HepG2 (cell line): ENCODE data around the gene NUDT17. TPM values are rescaled to one million over a fixed set of nuclear protein-coding genes. Genes with fewer than 3 reads are reported as not detected.

ENCODE experiments used
- ATAC-seq: fragments of 200-7000 bp; cut with Tn5 transposase; 3 replicates; pipeline ENCODE4 v1.9.1; 2020; ENCODE audit warnings: mild to moderate bottlenecking, moderate library complexity
- BruUV-seq: library from RNA; stranded (reverse); fragments of 400-500 nt; replicated peaks from 2 replicates; lab custom pipeline; 2021; lab: Mats Ljungman, UMichigan
- CTCF ChIA-PET: fragments of 300-600 bp; formaldehyde crosslinking; extraction: SDS; loops from one replicate; lab custom pipeline; 2021; ENCODE audit warnings: low total read pairs, inconsistent platforms, low intra/inter-chr PET ratio; lab: Yijun Ruan, JAX
- POLR2A ChIA-PET: fragments of 350-600 bp; sonication (Branson Sonifier 250); formaldehyde crosslinking; loops from one replicate; lab custom pipeline; 2020; ENCODE audit warnings: antibody characterized with exemption, inconsistent platforms; lab: Yijun Ruan, JAX
- DNase-seq: peaks from one replicate; pipeline ENCODE4 v3.0.0-alpha.2; 2015; ENCODE audit warnings: low spot score
- FAIRE-seq: peaks from 3 replicates; lab custom pipeline; 2011; peaks lifted over from hg19 to GRCh38; lab: Jason Lieb, UNC
- H2AFZ ChIP-seq: one replicate; pipeline ENCODE4 v1.6.1; 2011; ENCODE audit warnings: low read length, inconsistent platforms
- H3K27ac ChIP-seq: fragments of 300-600 bp; 3 replicates; pipeline ENCODE4 v1.8.0; 2011; ENCODE audit warnings: mixed run types, mild to moderate bottlenecking, mixed read lengths, low read length, inconsistent platforms; ENCODE audit not compliant: insufficient read depth; ENCODE audit errors: extremely low read length
- H3K27me3 ChIP-seq, 2 experiments: fragments of 200-600 bp in 1 of 2; 2 replicates in 1 of 2; 3 replicates in 1 of 2; pipeline versions ENCODE4 v1.6.0 to v1.8.0; 2011; ENCODE audit warnings: low read length in 2 of 2, mild to moderate bottlenecking in 2 of 2, moderate library complexity in 2 of 2, inconsistent platforms in 1 of 2; ENCODE audit not compliant: insufficient read depth in 2 of 2, control insufficient read depth in 1 of 2
- H3K36me3 ChIP-seq, 2 experiments: fragments of 200-600 bp in 1 of 2; replicated peaks in 1 of 2; 2 replicates in 1 of 2; 3 replicates in 1 of 2; pipeline versions ENCODE4 v1.5.1 to v1.8.0; 2011; ENCODE audit warnings: low read length in 2 of 2, inconsistent platforms in 1 of 2; ENCODE audit not compliant: insufficient read depth in 2 of 2, control insufficient read depth in 1 of 2
- H3K4me1 ChIP-seq: 2 replicates; pipeline ENCODE4 v1.5.1; 2012; ENCODE audit warnings: low read length, inconsistent platforms; ENCODE audit not compliant: insufficient read depth
- H3K4me2 ChIP-seq: 2 replicates; pipeline ENCODE4 v1.6.0; 2011; ENCODE audit warnings: low read depth, low read length, inconsistent platforms
- H3K4me3 ChIP-seq, 3 experiments: fragments of 200-600 bp in 1 of 3; sonication (generic), shearing (Covaris generic) in 1 of 3; replicated peaks in 1 of 3; 2 replicates each; pipeline ENCODE4 v1.5.1; 2011 to 2016; ENCODE audit warnings: low read length in 3 of 3, inconsistent platforms in 2 of 3, low read depth in 2 of 3, mild to moderate bottlenecking in 2 of 3, control low read depth in 1 of 3, mixed read lengths in 1 of 3; ENCODE audit not compliant: insufficient read depth in 1 of 3
- H3K79me2 ChIP-seq: one replicate; pipeline ENCODE4 v1.6.1; 2011; ENCODE audit warnings: low read length, inconsistent platforms; ENCODE audit not compliant: insufficient read depth
- H3K9ac ChIP-seq: 2 replicates; pipeline ENCODE4 v1.6.0; 2011; ENCODE audit warnings: mild to moderate bottlenecking, low read depth, low read length, inconsistent platforms; ENCODE audit not compliant: insufficient read depth
- H3K9me3 ChIP-seq: 2 replicates; pipeline ENCODE4 v1.5.1; 2012; ENCODE audit warnings: mild to moderate bottlenecking, low read length
- H4K20me1 ChIP-seq: 2 replicates; pipeline ENCODE4 v1.6.0; 2011; ENCODE audit warnings: inconsistent platforms, mild to moderate bottlenecking, low read length, moderate library complexity; ENCODE audit not compliant: insufficient read depth
- ELF4 ChIP-seq: sonication (generic); formaldehyde crosslinking; IDR thresholded peaks from 2 replicates; pipeline ENCODE4 v1.5.0; 2020; ENCODE audit warnings: missing genetic modification reagents, mild to moderate bottlenecking, moderate library complexity, borderline replicate concordance
- FOXK2 ChIP-seq: fragments of 450-650 bp; IDR thresholded peaks from 2 replicates; pipeline ENCODE4 v1.6.1; 2016
- FOXP1 ChIP-seq, 2 experiments: fragments of 450-650 bp in 1 of 2; IDR thresholded peaks; 2 replicates each; pipeline ENCODE4 v1.6.1; 2017 to 2018; ENCODE audit warnings: antibody characterized with exemption in 1 of 2
- HNRNPUL1 ChIP-seq: fragments of 200-400 bp; formaldehyde crosslinking; IDR thresholded peaks from 2 replicates; pipeline ENCODE4 v1.6.1; 2017; ENCODE audit warnings: low read depth, mild to moderate bottlenecking, low read length, moderate library complexity
- IKZF1 ChIP-seq: fragments of 450-650 bp; IDR thresholded peaks from 2 replicates; pipeline ENCODE4 v1.7.1; 2016
- NFYC ChIP-seq: IDR thresholded peaks from 2 replicates; pipeline ENCODE4 v1.6.1; 2016; ENCODE audit warnings: missing genetic modification reagents, missing compliant biosample characterization
- ONECUT2 ChIP-seq: sonication (generic); formaldehyde crosslinking; IDR thresholded peaks from 2 replicates; pipeline ENCODE4 v1.4.0; 2020; ENCODE audit warnings: missing genetic modification reagents
- RARG ChIP-seq: sonication (generic); formaldehyde crosslinking; IDR thresholded peaks from 2 replicates; pipeline ENCODE4 v1.4.0; 2020; ENCODE audit warnings: low read depth, mild to moderate bottlenecking, missing genetic modification reagents
- ZC3H4 ChIP-seq: sonication (generic); formaldehyde crosslinking; IDR thresholded peaks from 2 replicates; pipeline ENCODE4 v1.4.0; 2020; ENCODE audit warnings: missing genetic modification reagents, borderline replicate concordance
- ZFP37 ChIP-seq: sonication (generic); formaldehyde crosslinking; IDR thresholded peaks from 2 replicates; pipeline ENCODE4 v1.4.0; 2020; ENCODE audit warnings: missing genetic modification reagents, borderline replicate concordance
- ZNF501 ChIP-seq: sonication (generic); formaldehyde crosslinking; IDR thresholded peaks from 2 replicates; pipeline ENCODE4 v1.5.1; 2020; ENCODE audit warnings: mild to moderate bottlenecking, moderate library complexity, missing genetic modification reagents
- ZNF556 ChIP-seq: sonication (generic); formaldehyde crosslinking; IDR thresholded peaks from 2 replicates; pipeline ENCODE4 v1.4.0; 2020; ENCODE audit warnings: mild to moderate bottlenecking, missing genetic modification reagents, borderline replicate concordance
- ZNF788 ChIP-seq: sonication (generic); formaldehyde crosslinking; IDR thresholded peaks from 2 replicates; pipeline ENCODE4 v1.5.0; 2020; ENCODE audit warnings: mild to moderate bottlenecking, missing genetic modification reagents, borderline replicate concordance
- WGBS: methylation state at CpG from one replicate; pipeline ENCODE4 v1.1.6; 2017; ENCODE audit warnings: low lambda C conversion rate; 5-methylcytosine and 5-hydroxymethylcytosine counted together
- in situ Hi-C: cut with HindIII; loops from 2 replicates; pipeline ENCODE4 v1.10.0; 2017; ENCODE audit warnings: low pct_unique_long_range_greater_than_20kb; ENCODE audit not compliant: extremely low pct_ligation_motif_present
- intact Hi-C: fragments of 100-400 bp; cut with micrococcal nuclease; formaldehyde crosslinking; loops from one replicate; pipeline ENCODE4 v1.10.0; 2022; ENCODE audit not compliant: unreplicated experiment
- polyA plus RNA-seq, 8 experiments: library from polyadenylated mRNA; depleted of rRNA in 3 of 8; stranded (reverse) in 7 of 8; unstranded in 1 of 8; fragments of >200 nt; fragmentation: Illumina TruSeq in 4 of 8; extraction: Trizol in 4 of 8; gene quantifications; 2 replicates each; pipeline versions ENCODE4 v1.2.1 to v1.2.3, GENCODE V29; 2011 to 2016; ENCODE audit warnings: low read depth in 4 of 8, missing spikeins in 1 of 8, mixed read lengths in 1 of 8; ENCODE audit not compliant: insufficient read depth in 1 of 8
- total RNA-seq, 5 experiments: library from RNA; depleted of rRNA; stranded (reverse); fragments of >200 nt; fragmentation: Illumina TruSeq; extraction: Trizol; gene quantifications; 2 replicates each; pipeline ENCODE4 v1.2.3, GENCODE V29; 2016; ENCODE audit warnings: low read depth in 1 of 5
- TF ChIP-seq, protein P1 (sequence below): sonication (generic); formaldehyde crosslinking; IDR thresholded peaks from 2 replicates; pipeline ENCODE4 v1.8.1; 2023; ENCODE audit warnings: mild to moderate bottlenecking, missing genetic modification reagents

Gene NUDT17
- total and polyA plus RNA-seq, 2 of the 13 experiments (the other 11 are each of a cell fraction or from before 2014, with no cell fraction given) = 2.6 to 5.8 TPM

DNA sequence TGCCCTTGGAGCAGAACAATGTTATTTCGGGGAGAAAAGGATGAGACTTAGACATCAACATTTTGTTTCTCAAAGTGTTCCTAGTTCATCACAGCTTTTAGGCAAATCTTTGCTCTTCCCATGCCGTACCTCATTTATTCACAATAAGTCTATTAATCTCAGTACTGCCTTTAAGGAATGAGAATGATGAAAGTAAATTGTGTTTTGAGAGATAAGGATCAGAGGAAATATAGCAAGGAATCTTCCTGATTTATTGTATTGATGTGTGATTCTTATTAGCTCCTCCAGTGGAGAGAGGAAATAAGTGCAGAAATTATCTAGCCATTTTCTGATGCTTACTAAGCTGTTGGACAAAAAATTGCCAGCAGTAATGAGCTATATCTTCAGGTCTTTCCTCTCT is 19.4 kb upstream of the NUDT17 start:
- CTCF ChIA-PET = no interaction called here
- no peak overlapping the region for H3K4me2 ChIP-seq
- intact Hi-C loops = loop anchor here (10.0 kb wide), 1 partner anchor 91 kb away; no protein-coding TSS in a partner anchor

More for the DNA sequence above, 19.4 kb upstream of the NUDT17 start:
- no peak overlapping the region for H3K4me3 ChIP-seq
- POLR2A ChIA-PET = no interaction called here
- no peaks in the 10 kb centered on the region for H4K20me1 ChIP-seq
- DNase-seq (no peak), FAIRE-seq (no peak), ATAC-seq (no peak)
- peaks cover 16% of the 10 kb centered on the region for H3K79me2 ChIP-seq
- TF ChIP-seq ZNF501 = no peak
- no peak for TF ChIP-seq ZC3H4 (CRISPR knock-in tag)
- TF ChIP-seq ELF4 = no peak
- TF ChIP-seq NFYC = no peak
- TF ChIP-seq IKZF1 = no peak
- TF ChIP-seq ZFP37 (CRISPR knock-in tag) = no peak
- TF ChIP-seq ONECUT2 (CRISPR knock-in tag) = no peak
- TF ChIP-seq ZNF788 (CRISPR knock-in tag) = no peak
- no peak for TF ChIP-seq FOXK2
- TF ChIP-seq RARG (CRISPR knock-in tag) = no peak
- no peak for TF ChIP-seq ZNF556 (CRISPR knock-in tag)
- no peak for TF ChIP-seq FOXP1 (IDR thresholded peaks at IDR 0.05)
- no peak for TF ChIP-seq FOXP1 (CRISPR knock-in tag; IDR thresholded peaks at IDR 0.05)
- TF ChIP-seq HNRNPUL1 = no peak
- TF ChIP-seq, protein P1, sequence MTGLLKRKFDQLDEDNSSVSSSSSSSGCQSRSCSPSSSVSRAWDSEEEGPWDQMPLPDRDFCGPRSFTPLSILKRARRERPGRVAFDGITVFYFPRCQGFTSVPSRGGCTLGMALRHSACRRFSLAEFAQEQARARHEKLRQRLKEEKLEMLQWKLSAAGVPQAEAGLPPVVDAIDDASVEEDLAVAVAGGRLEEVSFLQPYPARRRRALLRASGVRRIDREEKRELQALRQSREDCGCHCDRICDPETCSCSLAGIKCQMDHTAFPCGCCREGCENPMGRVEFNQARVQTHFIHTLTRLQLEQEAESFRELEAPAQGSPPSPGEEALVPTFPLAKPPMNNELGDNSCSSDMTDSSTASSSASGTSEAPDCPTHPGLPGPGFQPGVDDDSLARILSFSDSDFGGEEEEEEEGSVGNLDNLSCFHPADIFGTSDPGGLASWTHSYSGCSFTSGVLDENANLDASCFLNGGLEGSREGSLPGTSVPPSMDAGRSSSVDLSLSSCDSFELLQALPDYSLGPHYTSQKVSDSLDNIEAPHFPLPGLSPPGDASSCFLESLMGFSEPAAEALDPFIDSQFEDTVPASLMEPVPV (CRISPR knock-in tag) = no peak
- H3K4me1 ChIP-seq = peaks cover 14% of the 10 kb centered on the region
- H3K27ac ChIP-seq = no peak overlapping the region
- H2AFZ ChIP-seq = no peak overlapping the region
- in situ Hi-C loops = loop anchor here (10.0 kb wide), 1 partner anchor 61 kb away; no protein-coding TSS in a partner anchor
- WGBS = 97% methylated on average over 2 of the region's 2 CpGs
- H3K9me3 ChIP-seq = no peaks in the 10 kb centered on the region
- H3K9ac ChIP-seq = no peak overlapping the region
- peaks cover 13 to 46% of the 10 kb centered on the region in 2 experiments for H3K36me3 ChIP-seq
- BruUV-seq = no TSS peak
- no peaks in the 10 kb centered on the region; a peak in 1 of 5 replicates for H3K27me3 ChIP-seq
